ENCODE data around the gene RPS25.

The RPS25 gene

DNA sequence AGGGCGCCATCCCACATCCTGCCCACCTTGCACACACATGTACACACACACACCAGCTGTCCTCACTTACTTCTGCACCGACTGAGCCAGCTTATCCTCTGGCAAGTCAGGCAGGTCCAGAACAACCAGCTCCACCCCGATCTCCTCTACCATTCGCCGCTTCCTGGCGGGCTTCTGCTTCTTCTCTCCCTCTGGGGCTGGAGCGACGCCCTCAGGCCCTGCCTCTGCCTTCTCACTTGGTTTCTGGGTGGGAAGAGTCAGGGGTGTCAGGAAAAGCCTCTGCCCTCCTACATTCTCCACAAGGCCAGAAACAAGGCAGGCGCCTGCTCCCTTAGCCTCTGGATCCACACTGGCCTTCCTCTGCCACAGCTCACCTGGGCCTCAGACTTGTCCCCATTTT is 30.5 kb upstream of the RPS25 start:
- no peak for DNase-seq (ENCODE audit: low read depth in 1 of 2, low spot score in 1 of 2)
- no peak for TF ChIP-seq POLR2AphosphoS5 (IDR thresholded peaks at IDR 0.05; ENCODE audit: low read depth)
- TF ChIP-seq, protein P1, sequence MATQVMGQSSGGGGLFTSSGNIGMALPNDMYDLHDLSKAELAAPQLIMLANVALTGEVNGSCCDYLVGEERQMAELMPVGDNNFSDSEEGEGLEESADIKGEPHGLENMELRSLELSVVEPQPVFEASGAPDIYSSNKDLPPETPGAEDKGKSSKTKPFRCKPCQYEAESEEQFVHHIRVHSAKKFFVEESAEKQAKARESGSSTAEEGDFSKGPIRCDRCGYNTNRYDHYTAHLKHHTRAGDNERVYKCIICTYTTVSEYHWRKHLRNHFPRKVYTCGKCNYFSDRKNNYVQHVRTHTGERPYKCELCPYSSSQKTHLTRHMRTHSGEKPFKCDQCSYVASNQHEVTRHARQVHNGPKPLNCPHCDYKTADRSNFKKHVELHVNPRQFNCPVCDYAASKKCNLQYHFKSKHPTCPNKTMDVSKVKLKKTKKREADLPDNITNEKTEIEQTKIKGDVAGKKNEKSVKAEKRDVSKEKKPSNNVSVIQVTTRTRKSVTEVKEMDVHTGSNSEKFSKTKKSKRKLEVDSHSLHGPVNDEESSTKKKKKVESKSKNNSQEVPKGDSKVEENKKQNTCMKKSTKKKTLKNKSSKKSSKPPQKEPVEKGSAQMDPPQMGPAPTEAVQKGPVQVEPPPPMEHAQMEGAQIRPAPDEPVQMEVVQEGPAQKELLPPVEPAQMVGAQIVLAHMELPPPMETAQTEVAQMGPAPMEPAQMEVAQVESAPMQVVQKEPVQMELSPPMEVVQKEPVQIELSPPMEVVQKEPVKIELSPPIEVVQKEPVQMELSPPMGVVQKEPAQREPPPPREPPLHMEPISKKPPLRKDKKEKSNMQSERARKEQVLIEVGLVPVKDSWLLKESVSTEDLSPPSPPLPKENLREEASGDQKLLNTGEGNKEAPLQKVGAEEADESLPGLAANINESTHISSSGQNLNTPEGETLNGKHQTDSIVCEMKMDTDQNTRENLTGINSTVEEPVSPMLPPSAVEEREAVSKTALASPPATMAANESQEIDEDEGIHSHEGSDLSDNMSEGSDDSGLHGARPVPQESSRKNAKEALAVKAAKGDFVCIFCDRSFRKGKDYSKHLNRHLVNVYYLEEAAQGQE (IDR thresholded peaks at IDR 0.05; ENCODE audit: insufficient replicate concordance, low read depth) = no peak
- no peaks in the 10 kb centered on the region for H3K27me3 ChIP-seq (ENCODE audit: insufficient read depth, poor library complexity, severe bottlenecking)
- H3K4me3 ChIP-seq (replicated peaks; ENCODE audit: insufficient read depth, low read length) = no peak overlapping the region
- no peak overlapping the region for H3K27ac ChIP-seq (replicated peaks)

DNA sequence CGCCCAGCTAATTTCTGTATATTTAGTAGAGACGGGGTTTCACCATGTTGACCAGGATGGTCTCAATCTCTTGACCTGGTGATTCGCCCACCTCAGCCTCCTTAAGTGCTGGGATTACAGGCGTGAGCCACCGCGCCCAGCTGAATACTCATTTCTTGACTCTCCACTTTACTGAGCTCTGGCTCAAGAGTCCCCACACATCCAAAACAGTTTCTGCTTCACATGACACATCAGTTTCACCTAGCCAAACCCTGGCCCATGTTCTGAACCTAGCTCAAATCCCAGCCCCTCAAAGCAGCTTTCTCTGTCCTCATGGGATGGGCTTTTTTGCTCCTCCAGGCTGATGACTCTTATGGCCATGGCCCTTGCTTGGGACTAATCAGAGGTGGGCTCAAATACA is 29.1 kb upstream of the RPS25 start:
- no peak for DNase-seq (ENCODE audit: low read depth in 1 of 2, low spot score in 1 of 2)
- Histone ChIP-seq H3K27me3 (ENCODE audit: insufficient read depth, poor library complexity, severe bottlenecking) (no peaks in the 10 kb centered on the region), H3K27ac (replicated peaks) (no peak overlapping the region), H3K4me3 (replicated peaks; ENCODE audit: insufficient read depth, low read length) (no peak overlapping the region)
- TF ChIP-seq, protein P2, sequence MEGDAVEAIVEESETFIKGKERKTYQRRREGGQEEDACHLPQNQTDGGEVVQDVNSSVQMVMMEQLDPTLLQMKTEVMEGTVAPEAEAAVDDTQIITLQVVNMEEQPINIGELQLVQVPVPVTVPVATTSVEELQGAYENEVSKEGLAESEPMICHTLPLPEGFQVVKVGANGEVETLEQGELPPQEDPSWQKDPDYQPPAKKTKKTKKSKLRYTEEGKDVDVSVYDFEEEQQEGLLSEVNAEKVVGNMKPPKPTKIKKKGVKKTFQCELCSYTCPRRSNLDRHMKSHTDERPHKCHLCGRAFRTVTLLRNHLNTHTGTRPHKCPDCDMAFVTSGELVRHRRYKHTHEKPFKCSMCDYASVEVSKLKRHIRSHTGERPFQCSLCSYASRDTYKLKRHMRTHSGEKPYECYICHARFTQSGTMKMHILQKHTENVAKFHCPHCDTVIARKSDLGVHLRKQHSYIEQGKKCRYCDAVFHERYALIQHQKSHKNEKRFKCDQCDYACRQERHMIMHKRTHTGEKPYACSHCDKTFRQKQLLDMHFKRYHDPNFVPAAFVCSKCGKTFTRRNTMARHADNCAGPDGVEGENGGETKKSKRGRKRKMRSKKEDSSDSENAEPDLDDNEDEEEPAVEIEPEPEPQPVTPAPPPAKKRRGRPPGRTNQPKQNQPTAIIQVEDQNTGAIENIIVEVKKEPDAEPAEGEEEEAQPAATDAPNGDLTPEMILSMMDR (IDR thresholded peaks at IDR 0.05; ENCODE audit: insufficient read depth, low read length) = no peak
- TF ChIP-seq SPI1 (IDR thresholded peaks at IDR 0.05; ENCODE audit: borderline replicate concordance, low read depth) (no peak), GABPA (IDR thresholded peaks at IDR 0.05; ENCODE audit: low read depth) (no peak)
- TF ChIP-seq, protein P1 (IDR thresholded peaks at IDR 0.05; ENCODE audit: insufficient replicate concordance, low read depth) = no peak

DNA sequence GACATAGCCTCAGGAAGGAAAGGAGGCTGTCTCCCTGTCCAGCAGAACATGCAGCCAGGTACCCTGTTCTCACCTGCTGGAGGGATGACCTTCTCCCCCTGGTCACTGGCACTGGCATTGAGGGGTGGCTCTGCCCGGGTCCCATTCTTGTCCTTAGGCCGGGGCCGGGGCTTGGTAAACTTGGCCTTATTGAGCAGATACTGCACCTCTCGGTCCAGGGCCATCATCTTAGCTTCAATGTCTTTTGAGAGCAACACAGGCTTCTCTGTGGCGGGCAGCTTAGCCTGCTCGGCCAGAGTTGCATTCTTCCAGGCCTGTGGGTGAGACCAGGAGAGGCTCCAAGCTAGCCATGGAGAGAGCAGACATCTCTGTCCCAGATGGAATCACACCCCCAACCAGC is 28.3 kb upstream of the RPS25 start:
- DNase-seq (ENCODE audit: low read depth in 1 of 2, low spot score in 1 of 2) = no peak
- no peak overlapping the region for H3K27ac ChIP-seq (replicated peaks)
- TF ChIP-seq, protein P1 (IDR thresholded peaks at IDR 0.05; ENCODE audit: insufficient replicate concordance, low read depth) = no peak
- H3K4me3 ChIP-seq (replicated peaks; ENCODE audit: insufficient read depth, low read length) = no peak overlapping the region
- no peaks in the 10 kb centered on the region for H3K27me3 ChIP-seq (ENCODE audit: insufficient read depth, poor library complexity, severe bottlenecking)

DNA sequence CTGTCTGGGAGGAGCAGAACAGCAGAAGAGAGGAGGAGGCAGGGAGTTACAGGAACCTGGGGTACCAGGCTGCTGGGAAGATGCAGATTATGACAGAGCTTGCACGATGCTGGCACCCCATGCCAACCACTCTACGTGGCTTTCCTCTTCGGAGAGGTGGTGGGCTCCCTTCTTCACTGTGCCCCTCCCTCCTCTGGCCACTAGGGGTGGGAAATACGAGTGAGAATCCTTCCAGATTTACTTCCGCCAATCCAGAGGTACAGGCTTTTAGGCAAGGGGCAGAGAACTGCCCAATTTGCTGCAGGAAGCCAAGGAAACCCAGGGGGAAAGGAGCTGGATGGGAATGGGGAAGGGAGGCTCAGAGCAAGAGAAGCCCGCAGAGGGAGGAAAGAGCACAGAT is 26.6 kb upstream of the RPS25 start:
- TF ChIP-seq POLR2AphosphoS5 (IDR thresholded peaks at IDR 0.05; ENCODE audit: low read depth) (no peak), GABPA (IDR thresholded peaks at IDR 0.05; ENCODE audit: low read depth) (no peak), SPI1 (IDR thresholded peaks at IDR 0.05; ENCODE audit: borderline replicate concordance, low read depth) (no peak)
- TF ChIP-seq, protein P2 (IDR thresholded peaks at IDR 0.05; ENCODE audit: insufficient read depth, low read length) = no peak
- TF ChIP-seq, protein P1 (IDR thresholded peaks at IDR 0.05; ENCODE audit: insufficient replicate concordance, low read depth) = no peak

More for the DNA sequence above, 26.6 kb upstream of the RPS25 start:
- no peak for DNase-seq (ENCODE audit: low read depth in 1 of 2, low spot score in 1 of 2)
- H3K4me3 ChIP-seq (replicated peaks; ENCODE audit: insufficient read depth, low read length) = no peak overlapping the region
- no peak overlapping the region for H3K27ac ChIP-seq (replicated peaks)
- no peaks in the 10 kb centered on the region for H3K27me3 ChIP-seq (ENCODE audit: insufficient read depth, poor library complexity, severe bottlenecking)
